NCI-H510A treated with DMSO at 0.1 percent for 48 hours (cell line): ENCODE measurements around the gene MRGPRG.
"Not testable (repeated sequence)": the region's sequence is repeated elsewhere in the genome, so short reads cannot be mapped to it uniquely, and the experiment has no call there.

Experiments used
- DNase-seq: peaks from one replicate; lab custom pipeline; 2025; lab: John Stamatoyannopoulos, UW

MRGPRG gene

GRCh38 chr11:3176487-3176886 lies 42.1 kb downstream of the MRGPRG start:
- no peak for DNase-seq

- no peak for DNase-seq
Measured at GRCh38 chr11:3175194-3175593, 43.4 kb downstream of the MRGPRG start.

GRCh38 chr11:3174387-3174786 lies 44.2 kb downstream of the MRGPRG start:
- no peak for DNase-seq

- no peak for DNase-seq
Measured at GRCh38 chr11:3173795-3174194, 44.8 kb downstream of the MRGPRG start.

- DNase-seq, result no peak
Measured at GRCh38 chr11:3171931-3172560, 46.6 kb downstream of the MRGPRG start.

- no peak for DNase-seq
Measured at GRCh38 chr11:3170756-3171650, 47.6 kb downstream of the MRGPRG start.

GRCh38 chr11:3170044-3170755 lies 48.4 kb downstream of the MRGPRG start:
- no peak for DNase-seq

- DNase-seq, result no peak
Measured at GRCh38 chr11:3169255-3170043, 49.2 kb downstream of the MRGPRG start.

GRCh38 chr11:3168742-3169254 lies 49.8 kb downstream of the MRGPRG start:
- not testable (repeated sequence) for DNase-seq
